ENCODE data around the gene SP1.
"Not testable (repeated sequence)": the region's sequence is repeated elsewhere in the genome, so short reads cannot be mapped to it uniquely, and the experiment has no call there.

The SP1 gene

DNA sequence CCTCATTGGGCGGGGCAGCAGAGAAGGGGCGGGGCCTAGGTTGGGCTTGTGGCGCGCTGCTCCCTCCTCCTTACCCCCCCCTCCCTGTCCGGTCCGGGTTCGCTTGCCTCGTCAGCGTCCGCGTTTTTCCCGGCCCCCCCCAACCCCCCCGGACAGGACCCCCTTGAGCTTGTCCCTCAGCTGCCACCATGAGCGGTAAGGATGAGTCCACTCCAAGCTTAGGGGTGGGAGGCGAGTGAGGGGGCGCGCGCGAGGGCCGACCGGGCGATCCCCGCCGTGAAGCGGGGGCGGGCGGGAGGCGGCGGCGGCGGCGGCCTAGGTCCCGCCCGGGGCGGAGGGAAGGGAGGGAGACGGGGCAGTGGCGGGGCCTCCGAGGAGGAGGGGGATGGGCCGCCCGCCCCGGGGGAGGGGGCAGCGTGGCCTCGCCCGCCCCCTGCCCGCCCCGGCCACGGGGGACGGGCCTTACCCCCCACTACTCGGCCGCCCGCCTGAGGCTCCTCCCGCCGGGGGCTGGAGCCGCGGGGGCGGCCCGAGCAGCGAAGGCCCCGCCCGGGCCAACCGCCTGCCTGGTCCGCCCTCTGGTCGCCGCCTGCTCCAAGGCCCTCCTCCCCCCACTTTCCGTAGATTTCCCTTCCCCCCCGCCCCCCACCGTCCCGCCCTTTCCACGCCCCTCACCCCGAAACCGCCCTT is at the start of gene SP1:
Gene SP1, plus strand, starts transcription at position 73 of the 690 bp plus-strand sequence. Its CDS starts 116 bp downstream, at position 189.
- Histone ChIP-seq H3K4me3 (ENCODE audit: low read length in 2 of 2) (peak within 1 kb of the TSS; percentile 86 to 92), H3K9ac (ENCODE audit: low read length in 2 of 2) (peak within 1 kb of the TSS; percentile 84 to 93), H3K27ac (ENCODE audit: low read length) (peak within 1 kb of the TSS; percentile 96), H3K27me3 (ENCODE audit: control insufficient read depth in 1 of 2, insufficient read depth in 2 of 2, low read length in 2 of 2) (no peaks in the 10 kb centered on the region), H3K36me3 (ENCODE audit: control insufficient read depth in 2 of 2, insufficient read depth in 2 of 2, low read length in 2 of 2) (peaks cover 18 to 21% of the 10 kb centered on the region in 2 donors), H3K4me1 (ENCODE audit: control insufficient read depth, insufficient read depth, low read length) (peaks cover 38% of the 10 kb centered on the region), H3K9me3 (ENCODE audit: control insufficient read depth in 2 of 2, low read length in 2 of 2) (no peaks in the 10 kb centered on the region)

DNA sequence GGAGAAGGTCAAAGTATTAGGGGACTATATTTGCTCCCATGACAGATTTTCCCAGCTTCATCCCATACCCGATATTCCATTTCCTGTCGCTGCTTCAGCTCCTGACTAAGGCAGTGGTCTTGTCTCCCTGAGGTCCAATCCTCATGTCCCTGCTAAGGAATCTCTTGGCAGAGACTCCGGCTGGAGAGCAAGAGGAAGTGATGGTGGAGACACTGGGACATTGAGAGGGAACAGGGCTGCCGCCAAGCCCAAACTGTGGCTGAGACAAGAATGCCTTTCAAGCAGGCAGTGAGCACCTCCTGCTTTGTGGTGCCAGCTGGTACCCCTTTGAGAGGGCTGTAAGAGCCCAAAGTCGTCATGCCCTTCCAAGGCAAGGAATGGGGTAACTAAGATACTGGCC is 49.3 kb upstream of the SP1 start:
- Histone ChIP-seq H3K4me1 (ENCODE audit: control insufficient read depth, insufficient read depth, low read length) (peaks cover 6% of the 10 kb centered on the region), H3K27me3 (ENCODE audit: control insufficient read depth in 1 of 2, insufficient read depth in 2 of 2, low read length in 2 of 2) (peaks cover 20 to 24% of the 10 kb centered on the region in 2 donors), H3K36me3 (ENCODE audit: control insufficient read depth in 2 of 2, insufficient read depth in 2 of 2, low read length in 2 of 2) (no peaks in the 10 kb centered on the region), H3K9me3 (ENCODE audit: control insufficient read depth in 2 of 2, low read length in 2 of 2) (no peaks in the 10 kb centered on the region), H3K4me3 (ENCODE audit: low read length in 2 of 2) (no peak overlapping the region), H3K9ac (ENCODE audit: low read length in 2 of 2) (no peak overlapping the region), H3K27ac (ENCODE audit: low read length) (no peak overlapping the region)

DNA sequence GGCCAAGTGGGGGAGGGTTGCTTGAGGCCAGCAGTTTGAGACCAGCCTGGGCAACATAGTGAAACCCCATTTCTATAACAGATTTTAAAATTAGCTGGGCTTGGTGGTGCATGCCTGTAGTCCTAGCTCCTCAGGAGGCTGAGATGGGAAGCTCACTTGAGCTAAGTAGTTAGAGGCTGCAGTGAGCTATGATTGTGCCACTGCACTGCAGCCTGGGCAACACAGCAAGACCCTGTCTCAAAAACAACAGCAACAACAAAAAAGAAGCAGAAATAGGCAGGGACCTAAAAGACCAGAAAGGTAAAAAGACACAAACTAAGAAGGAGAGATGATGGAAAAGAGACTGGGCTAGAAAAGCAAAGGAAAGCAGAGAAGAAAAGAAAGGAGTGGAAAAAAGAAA is 47.6 kb upstream of the SP1 start:
- H3K4me1 ChIP-seq (ENCODE audit: control insufficient read depth, insufficient read depth, low read length); H3K4me3 ChIP-seq (ENCODE audit: low read length in 2 of 2); H3K9ac ChIP-seq (ENCODE audit: low read length in 2 of 2); H3K36me3 ChIP-seq (ENCODE audit: control insufficient read depth in 2 of 2, insufficient read depth in 2 of 2, low read length in 2 of 2); H3K27ac ChIP-seq (ENCODE audit: low read length); H3K9me3 ChIP-seq (ENCODE audit: control insufficient read depth in 2 of 2, low read length in 2 of 2): not testable (repeated sequence)
- H3K27me3 ChIP-seq (ENCODE audit: control insufficient read depth in 1 of 2, insufficient read depth in 2 of 2, low read length in 2 of 2), result peaks cover 35 to 40% of the 10 kb centered on the region in 2 donors

DNA sequence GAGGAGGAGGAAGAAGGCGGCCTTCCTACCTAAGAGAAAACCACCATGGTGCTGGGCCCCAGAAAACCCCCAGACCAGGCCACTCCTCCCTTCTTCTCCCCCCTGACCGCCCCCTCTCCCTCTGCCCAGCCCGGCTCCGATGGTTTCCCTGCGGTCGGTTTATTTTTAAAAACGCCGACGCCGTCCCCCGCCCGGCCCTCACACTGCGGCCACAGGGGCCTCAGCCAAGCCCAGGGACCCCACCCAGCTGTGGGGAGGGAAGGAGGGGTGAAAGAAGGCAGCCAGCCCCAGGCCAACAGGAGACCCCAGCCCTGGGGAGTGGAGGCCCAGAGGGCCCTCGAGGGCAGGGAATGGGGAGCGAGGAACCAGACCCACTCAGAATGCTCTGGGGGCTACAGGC is 47.2 kb upstream of the SP1 start:
- Histone ChIP-seq H3K27ac (ENCODE audit: low read length) (no peak overlapping the region), H3K36me3 (ENCODE audit: control insufficient read depth in 2 of 2, insufficient read depth in 2 of 2, low read length in 2 of 2) (no peaks in the 10 kb centered on the region), H3K9me3 (ENCODE audit: control insufficient read depth in 2 of 2, low read length in 2 of 2) (no peaks in the 10 kb centered on the region), H3K9ac (ENCODE audit: low read length in 2 of 2) (no peak overlapping the region), H3K4me1 (ENCODE audit: control insufficient read depth, insufficient read depth, low read length) (no peaks in the 10 kb centered on the region), H3K27me3 (ENCODE audit: control insufficient read depth in 1 of 2, insufficient read depth in 2 of 2, low read length in 2 of 2) (peaks cover 39 to 44% of the 10 kb centered on the region in 2 donors), H3K4me3 (ENCODE audit: low read length in 2 of 2) (no peak overlapping the region)

DNA sequence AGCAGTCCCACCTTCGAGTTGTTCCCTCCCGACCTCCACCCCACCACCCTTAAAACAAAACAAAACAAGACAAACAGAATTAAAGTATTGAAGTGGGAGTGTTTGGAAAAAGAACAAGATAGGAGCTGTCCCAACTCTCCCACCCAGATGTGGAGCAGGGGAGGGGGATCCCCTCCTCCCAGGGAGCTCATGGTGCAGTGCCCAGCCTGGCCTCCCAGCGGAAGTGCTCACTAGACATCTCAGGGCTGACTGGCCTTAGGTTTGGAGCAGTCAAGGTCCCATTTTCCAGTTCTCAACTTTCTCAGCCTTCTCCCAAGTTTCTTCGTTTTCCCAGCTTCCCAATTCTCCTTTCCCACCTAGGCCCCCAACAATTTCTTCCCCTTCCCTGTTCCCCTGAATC is 46.7 kb upstream of the SP1 start:
- H3K4me3 ChIP-seq (ENCODE audit: low read length in 2 of 2), result no peak overlapping the region
- no peak overlapping the region for H3K9ac ChIP-seq (ENCODE audit: low read length in 2 of 2)
- no peaks in the 10 kb centered on the region for H3K36me3 ChIP-seq (ENCODE audit: control insufficient read depth in 2 of 2, insufficient read depth in 2 of 2, low read length in 2 of 2)
- H3K27me3 ChIP-seq (ENCODE audit: control insufficient read depth in 1 of 2, insufficient read depth in 2 of 2, low read length in 2 of 2), result peaks cover 40 to 49% of the 10 kb centered on the region in 2 donors
- H3K4me1 ChIP-seq (ENCODE audit: control insufficient read depth, insufficient read depth, low read length), result no peaks in the 10 kb centered on the region
- H3K9me3 ChIP-seq (ENCODE audit: control insufficient read depth in 2 of 2, low read length in 2 of 2), result no peaks in the 10 kb centered on the region
- H3K27ac ChIP-seq (ENCODE audit: low read length), result no peak overlapping the region

DNA sequence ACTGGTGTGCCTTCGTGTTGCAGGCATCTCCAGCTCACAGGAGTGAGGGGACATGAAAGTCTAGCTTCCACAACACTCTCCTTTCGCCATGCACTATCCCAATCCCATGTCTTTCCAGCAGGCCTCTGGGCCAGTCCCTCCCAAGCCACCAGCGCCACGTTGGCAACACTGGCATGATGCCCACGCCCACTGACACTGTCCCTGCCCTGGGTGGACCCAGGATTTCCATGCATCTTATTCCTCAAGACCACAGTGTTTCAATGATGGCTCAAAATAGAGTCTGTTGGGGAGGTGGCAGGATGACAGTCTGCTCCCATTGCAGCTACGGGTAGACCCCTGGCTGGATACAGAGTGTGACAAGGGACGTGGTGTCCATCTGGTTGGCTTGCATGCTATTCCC is 46.1 kb upstream of the SP1 start:
- no peak overlapping the region for H3K27ac ChIP-seq (ENCODE audit: low read length)
- H3K9ac ChIP-seq (ENCODE audit: low read length in 2 of 2), result no peak overlapping the region
- H3K4me3 ChIP-seq (ENCODE audit: low read length in 2 of 2), result no peak overlapping the region
- H3K9me3 ChIP-seq (ENCODE audit: control insufficient read depth in 2 of 2, low read length in 2 of 2), result no peaks in the 10 kb centered on the region
- H3K4me1 ChIP-seq (ENCODE audit: control insufficient read depth, insufficient read depth, low read length), result no peaks in the 10 kb centered on the region
- no peaks in the 10 kb centered on the region for H3K36me3 ChIP-seq (ENCODE audit: control insufficient read depth in 2 of 2, insufficient read depth in 2 of 2, low read length in 2 of 2)
- peaks cover 45 to 54% of the 10 kb centered on the region in 2 donors for H3K27me3 ChIP-seq (ENCODE audit: control insufficient read depth in 1 of 2, insufficient read depth in 2 of 2, low read length in 2 of 2)

DNA sequence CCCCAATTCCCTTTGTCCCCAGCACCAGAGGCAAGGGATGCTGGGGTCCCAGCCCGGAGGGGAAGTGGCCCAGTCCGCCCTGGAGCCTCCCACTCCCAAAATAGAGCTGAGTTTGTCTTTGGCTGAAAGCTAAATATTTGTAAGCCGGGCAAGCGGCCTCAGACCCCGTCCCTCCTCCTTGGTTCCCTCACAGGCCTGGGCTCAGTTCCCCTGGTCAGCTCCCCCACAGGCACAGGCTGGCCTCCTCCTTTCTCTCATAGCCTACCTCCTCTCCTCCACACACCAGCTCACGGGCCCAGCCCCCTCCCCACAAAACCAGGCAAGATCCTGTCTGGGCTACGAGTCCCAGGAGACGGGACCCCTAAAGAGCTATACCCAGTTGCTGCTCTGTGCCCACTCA is 45.2 kb upstream of the SP1 start:
- H3K27me3 ChIP-seq (ENCODE audit: control insufficient read depth in 1 of 2, insufficient read depth in 2 of 2, low read length in 2 of 2), result peaks cover 47 to 57% of the 10 kb centered on the region in 2 donors

DNA sequence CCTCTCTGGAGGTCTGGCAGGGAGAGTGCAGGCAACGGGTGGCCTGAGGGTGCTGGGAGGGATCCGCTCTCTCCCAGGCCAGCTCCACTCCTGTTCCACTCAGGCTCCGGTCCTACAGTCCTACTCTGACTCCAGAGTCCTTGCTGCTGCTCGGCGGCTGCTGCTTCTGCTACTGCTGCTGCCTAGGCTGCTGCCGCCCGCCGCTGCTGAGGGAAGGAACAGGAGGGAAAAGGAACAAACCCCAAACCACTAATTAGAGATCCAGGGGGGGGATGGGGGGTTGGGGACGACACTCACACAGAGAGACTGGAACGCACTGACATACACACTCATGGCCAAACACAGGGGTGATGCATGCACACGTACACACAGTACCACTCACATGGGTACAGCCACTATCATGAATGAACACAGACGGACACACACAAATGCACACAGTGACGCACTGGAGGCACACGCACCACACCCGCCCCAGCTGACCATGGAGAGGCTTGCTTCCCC is 43.7 kb upstream of the SP1 start, which contains the start of gene SP7:
Gene SP7, minus strand, starts transcription at position 174 of the 501 bp plus-strand sequence. CDS start 708 bp downstream, outside the sequence.
- H3K27me3 ChIP-seq (ENCODE audit: control insufficient read depth in 1 of 2, insufficient read depth in 2 of 2, low read length in 2 of 2), result peaks cover 43 to 54% of the 10 kb centered on the region in 2 donors
- no peaks in the 10 kb centered on the region for H3K36me3 ChIP-seq (ENCODE audit: control insufficient read depth in 2 of 2, insufficient read depth in 2 of 2, low read length in 2 of 2)
- no peak within 1 kb of the TSS for H3K27ac ChIP-seq (ENCODE audit: low read length)
- H3K4me1 ChIP-seq (ENCODE audit: control insufficient read depth, insufficient read depth, low read length), result no peaks in the 10 kb centered on the region
- no peak within 1 kb of the TSS for H3K4me3 ChIP-seq (ENCODE audit: low read length in 2 of 2)
- H3K9ac ChIP-seq (ENCODE audit: low read length in 2 of 2), result no peak within 1 kb of the TSS
- H3K9me3 ChIP-seq (ENCODE audit: control insufficient read depth in 2 of 2, low read length in 2 of 2), result no peaks in the 10 kb centered on the region

More for the DNA sequence above, 45.2 kb upstream of the SP1 start:
- Histone ChIP-seq H3K9me3 (ENCODE audit: control insufficient read depth in 2 of 2, low read length in 2 of 2) (no peaks in the 10 kb centered on the region), H3K9ac (ENCODE audit: low read length in 2 of 2) (no peak overlapping the region), H3K27ac (ENCODE audit: low read length) (no peak overlapping the region), H3K4me1 (ENCODE audit: control insufficient read depth, insufficient read depth, low read length) (no peaks in the 10 kb centered on the region), H3K36me3 (ENCODE audit: control insufficient read depth in 2 of 2, insufficient read depth in 2 of 2, low read length in 2 of 2) (no peaks in the 10 kb centered on the region), H3K4me3 (ENCODE audit: low read length in 2 of 2) (no peak overlapping the region)

DNA sequence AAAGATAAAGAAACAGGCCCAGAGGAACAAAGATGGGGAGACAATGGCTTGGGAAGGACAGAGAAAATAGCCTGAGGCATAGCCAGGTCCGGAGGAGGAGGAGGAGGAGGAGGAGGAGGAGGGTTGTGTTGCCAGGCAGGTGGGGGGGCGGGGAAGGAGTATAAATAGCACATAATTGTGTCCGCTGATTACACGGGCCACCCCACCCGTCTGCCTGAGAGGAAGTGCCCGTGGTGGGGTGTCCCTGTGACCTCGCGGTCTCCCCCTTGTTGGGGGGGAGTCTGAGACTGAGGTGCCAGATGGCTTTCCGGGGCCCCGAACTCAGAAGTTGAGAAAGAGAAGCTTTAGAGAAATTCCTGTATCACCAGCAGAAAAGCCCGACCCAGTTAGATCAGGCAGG is 42.0 kb upstream of the SP1 start:
- H3K27me3 ChIP-seq (ENCODE audit: control insufficient read depth in 1 of 2, insufficient read depth in 2 of 2, low read length in 2 of 2), result peaks cover 38 to 47% of the 10 kb centered on the region in 2 donors

DNA sequence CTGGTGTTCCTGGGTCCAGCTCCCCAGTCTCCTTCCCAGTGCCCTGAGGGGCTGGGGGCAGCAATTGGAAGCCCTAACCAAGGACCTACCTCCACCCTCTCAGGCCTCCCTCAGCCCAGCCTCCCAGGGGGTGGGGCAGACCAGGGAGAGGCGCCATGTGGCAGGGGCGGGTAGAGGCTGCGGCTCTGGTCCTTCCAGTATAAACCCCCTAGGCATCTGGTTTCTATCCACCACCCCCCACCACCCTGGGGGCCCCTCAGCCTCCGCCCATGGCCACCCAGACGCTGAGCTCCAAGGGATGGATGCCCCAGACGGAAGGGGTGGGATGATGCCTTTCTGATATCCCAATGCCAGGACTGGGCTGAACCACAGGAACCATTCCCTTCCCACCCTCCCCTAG is 41.1 kb upstream of the SP1 start:
- Histone ChIP-seq H3K9ac (ENCODE audit: low read length in 2 of 2) (no peak overlapping the region), H3K27ac (ENCODE audit: low read length) (no peak overlapping the region), H3K4me3 (ENCODE audit: low read length in 2 of 2) (no peak overlapping the region), H3K4me1 (ENCODE audit: control insufficient read depth, insufficient read depth, low read length) (no peaks in the 10 kb centered on the region), H3K27me3 (ENCODE audit: control insufficient read depth in 1 of 2, insufficient read depth in 2 of 2, low read length in 2 of 2) (peaks cover 33 to 43% of the 10 kb centered on the region in 2 donors), H3K36me3 (ENCODE audit: control insufficient read depth in 2 of 2, insufficient read depth in 2 of 2, low read length in 2 of 2) (no peaks in the 10 kb centered on the region), H3K9me3 (ENCODE audit: control insufficient read depth in 2 of 2, low read length in 2 of 2) (no peaks in the 10 kb centered on the region)

More for the DNA sequence above, 42.0 kb upstream of the SP1 start:
- H3K27ac ChIP-seq (ENCODE audit: low read length), result no peak overlapping the region
- no peak overlapping the region for H3K9ac ChIP-seq (ENCODE audit: low read length in 2 of 2)
- H3K9me3 ChIP-seq (ENCODE audit: control insufficient read depth in 2 of 2, low read length in 2 of 2), result no peaks in the 10 kb centered on the region
- H3K4me1 ChIP-seq (ENCODE audit: control insufficient read depth, insufficient read depth, low read length), result no peaks in the 10 kb centered on the region
- no peak overlapping the region for H3K4me3 ChIP-seq (ENCODE audit: low read length in 2 of 2)
- no peaks in the 10 kb centered on the region for H3K36me3 ChIP-seq (ENCODE audit: control insufficient read depth in 2 of 2, insufficient read depth in 2 of 2, low read length in 2 of 2)

DNA sequence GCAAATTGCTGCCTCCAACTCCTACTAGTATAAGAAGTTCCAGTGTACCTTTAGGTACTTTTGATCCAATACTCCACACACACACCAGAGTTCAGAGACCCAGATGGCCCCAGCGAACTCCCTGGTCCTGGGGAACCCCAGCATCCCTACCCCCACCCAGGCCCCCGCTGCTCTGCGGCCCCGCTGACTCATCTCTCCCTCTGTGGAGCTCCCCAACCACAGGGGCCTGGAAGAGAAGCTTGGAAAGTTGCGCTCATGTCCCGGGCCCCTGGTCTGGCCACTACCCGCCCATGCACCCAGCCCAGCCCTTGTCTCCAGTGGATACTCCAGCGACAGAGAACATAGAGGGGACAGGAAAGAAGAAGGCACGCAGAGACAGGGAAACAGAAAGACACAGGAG is 39.6 kb upstream of the SP1 start:
- peaks cover 28 to 33% of the 10 kb centered on the region in 2 donors for H3K27me3 ChIP-seq (ENCODE audit: control insufficient read depth in 1 of 2, insufficient read depth in 2 of 2, low read length in 2 of 2)
- no peaks in the 10 kb centered on the region for H3K36me3 ChIP-seq (ENCODE audit: control insufficient read depth in 2 of 2, insufficient read depth in 2 of 2, low read length in 2 of 2)
- no peak overlapping the region for H3K9ac ChIP-seq (ENCODE audit: low read length in 2 of 2)
- H3K9me3 ChIP-seq (ENCODE audit: control insufficient read depth in 2 of 2, low read length in 2 of 2), result no peaks in the 10 kb centered on the region
- H3K27ac ChIP-seq (ENCODE audit: low read length), result no peak overlapping the region
- no peak overlapping the region for H3K4me3 ChIP-seq (ENCODE audit: low read length in 2 of 2)
- peaks cover 8% of the 10 kb centered on the region for H3K4me1 ChIP-seq (ENCODE audit: control insufficient read depth, insufficient read depth, low read length)

Data from stomach smooth muscle (tissue), 2 donors.